Activated CD8-positive, alpha-beta T cell treated with anti-CD3 and anti-CD28 coated beads for 36 hours (primary cell): ENCODE data around the gene SETX. TPM values are rescaled to one million over a fixed set of nuclear protein-coding genes. Genes with fewer than 3 reads are reported as not detected.

ENCODE experiments used
- ATAC-seq: fragments of 200-7000 bp; cut with Tn5 transposase; one replicate; pipeline ENCODE4 v1.10.0; 2021; ENCODE audit warnings: mild to moderate bottlenecking, moderate library complexity
- CTCF ChIA-PET: fragments of 350-600 bp; sonication (Branson Sonifier 250); formaldehyde crosslinking; loops from one replicate; lab custom pipeline; 2021; ENCODE audit warnings: antibody characterized with exemption; lab: Charles Lee
- POLR2A ChIA-PET: fragments of 350-600 bp; sonication (Branson Sonifier 250); formaldehyde crosslinking; loops from one replicate; lab custom pipeline; 2021; ENCODE audit warnings: antibody characterized with exemption; lab: Charles Lee
- DNase-seq: peaks from one replicate; pipeline ENCODE4 v3.0.0-alpha.2; 2020
- H3K27ac Mint-ChIP-seq: one replicate; pipeline ENCODE4 v1.8.0; 2021; ENCODE audit warnings: mild to moderate bottlenecking, mixed read lengths
- H3K27me3 Mint-ChIP-seq: one replicate; pipeline ENCODE4 v1.8.0; 2021; ENCODE audit warnings: mixed read lengths
- H3K36me3 Mint-ChIP-seq: one replicate; pipeline ENCODE4 v1.8.0; 2021; ENCODE audit warnings: low read depth, mixed read lengths
- H3K4me1 Mint-ChIP-seq: one replicate; pipeline ENCODE4 v1.8.0; 2021; ENCODE audit warnings: low read depth, mixed read lengths
- H3K4me3 Mint-ChIP-seq: one replicate; pipeline ENCODE4 v1.8.0; 2021; ENCODE audit warnings: mild to moderate bottlenecking, moderate library complexity, mixed read lengths
- H3K9me3 Mint-ChIP-seq: one replicate; pipeline ENCODE4 v1.8.0; 2021; ENCODE audit warnings: mixed read lengths
- intact Hi-C: fragments of 100-400 bp; cut with micrococcal nuclease; formaldehyde crosslinking; loops from one replicate; pipeline ENCODE4 v1.10.0; 2022
- total RNA-seq, 2 experiments: library from RNA; stranded (reverse); gene quantifications; one replicate each; pipeline ENCODE4 v1.2.3, GENCODE V29; 2021
- TF ChIP-seq, protein P1 (sequence below): fragments of 200-600 bp; IDR thresholded peaks from one replicate; pipeline ENCODE4 v1.8.0; 2022; ENCODE audit warnings: antibody characterized with exemption, mild to moderate bottlenecking

Gene SETX
- total RNA-seq, 2 experiments from 2014 or later, result 32.6 to 33.8 TPM

DNA sequence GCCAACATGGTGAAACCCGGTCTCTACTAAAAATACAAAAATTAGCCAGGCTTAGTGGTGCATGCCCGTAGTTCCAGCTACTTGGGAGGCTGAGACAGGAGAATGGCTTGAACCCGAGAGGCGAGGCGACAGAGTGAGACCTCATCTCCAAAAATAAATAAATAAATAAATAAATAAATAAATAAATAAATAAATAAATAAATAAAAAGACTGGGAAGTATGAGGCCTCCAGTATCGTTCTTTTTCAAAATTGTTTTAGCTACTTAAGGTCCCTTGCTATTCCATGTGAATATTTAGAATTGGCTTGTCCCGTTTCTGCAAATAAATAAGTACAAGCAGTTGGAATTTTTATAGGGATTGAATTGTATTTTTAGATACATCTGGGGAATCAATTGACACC is 3.0 kb upstream of the SETX start:
- intact Hi-C loops, result no loop called here
- Mint-ChIP-seq H3K27ac (no peak overlapping the region), H3K27me3 (no peaks in the 10 kb centered on the region), H3K36me3 (peaks cover 14% of the 10 kb centered on the region), H3K4me3 (no peak overlapping the region), H3K4me1 (peaks cover 15% of the 10 kb centered on the region), H3K9me3 (peaks cover 6% of the 10 kb centered on the region)
- DNase-seq (no peak), ATAC-seq (no peak)
- ChIA-PET POLR2A (interaction anchor here (0.6 kb wide), 1 partner anchor 409 kb away, joined by 3 read pairs; no protein-coding TSS in a partner anchor), CTCF (no interaction called here)
- TF ChIP-seq, protein P1, sequence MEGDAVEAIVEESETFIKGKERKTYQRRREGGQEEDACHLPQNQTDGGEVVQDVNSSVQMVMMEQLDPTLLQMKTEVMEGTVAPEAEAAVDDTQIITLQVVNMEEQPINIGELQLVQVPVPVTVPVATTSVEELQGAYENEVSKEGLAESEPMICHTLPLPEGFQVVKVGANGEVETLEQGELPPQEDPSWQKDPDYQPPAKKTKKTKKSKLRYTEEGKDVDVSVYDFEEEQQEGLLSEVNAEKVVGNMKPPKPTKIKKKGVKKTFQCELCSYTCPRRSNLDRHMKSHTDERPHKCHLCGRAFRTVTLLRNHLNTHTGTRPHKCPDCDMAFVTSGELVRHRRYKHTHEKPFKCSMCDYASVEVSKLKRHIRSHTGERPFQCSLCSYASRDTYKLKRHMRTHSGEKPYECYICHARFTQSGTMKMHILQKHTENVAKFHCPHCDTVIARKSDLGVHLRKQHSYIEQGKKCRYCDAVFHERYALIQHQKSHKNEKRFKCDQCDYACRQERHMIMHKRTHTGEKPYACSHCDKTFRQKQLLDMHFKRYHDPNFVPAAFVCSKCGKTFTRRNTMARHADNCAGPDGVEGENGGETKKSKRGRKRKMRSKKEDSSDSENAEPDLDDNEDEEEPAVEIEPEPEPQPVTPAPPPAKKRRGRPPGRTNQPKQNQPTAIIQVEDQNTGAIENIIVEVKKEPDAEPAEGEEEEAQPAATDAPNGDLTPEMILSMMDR, result no peak

DNA sequence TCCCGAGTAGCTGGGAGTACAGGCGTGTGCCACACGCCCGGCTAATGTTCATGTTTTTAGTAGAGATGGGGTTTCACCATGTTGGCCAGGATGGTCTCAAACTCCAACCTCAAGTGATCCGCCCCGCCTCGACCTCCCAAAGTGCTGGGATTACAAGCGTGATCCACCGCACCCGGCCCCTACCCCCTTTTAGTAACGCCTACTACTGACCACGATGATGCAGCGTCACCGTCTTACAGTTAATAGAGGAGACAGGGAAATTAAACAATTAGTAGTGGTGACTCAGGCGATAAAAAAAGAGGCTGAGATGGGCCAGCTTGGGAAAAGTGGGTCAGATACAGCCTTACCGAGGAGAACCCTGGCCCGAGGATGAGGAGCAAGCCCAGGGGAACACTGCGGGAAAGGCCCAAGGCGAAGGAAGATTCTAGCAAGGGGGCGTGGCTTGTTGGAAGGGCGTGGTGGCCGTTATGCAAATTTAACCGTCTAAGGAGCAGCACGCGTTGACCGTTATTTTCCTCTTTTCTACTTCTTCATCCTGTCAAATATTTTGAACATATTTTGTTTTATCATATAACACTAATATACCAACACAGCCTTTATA is 1.6 kb upstream of the SETX start:
- POLR2A ChIA-PET, result interaction anchor here (0.6 kb wide), 1 partner anchor 11 kb away, joined by 3 read pairs; no protein-coding TSS in a partner anchor
- CTCF ChIA-PET, result no interaction called here
- H3K4me1 Mint-ChIP-seq, result peaks cover 27% of the 10 kb centered on the region

DNA sequence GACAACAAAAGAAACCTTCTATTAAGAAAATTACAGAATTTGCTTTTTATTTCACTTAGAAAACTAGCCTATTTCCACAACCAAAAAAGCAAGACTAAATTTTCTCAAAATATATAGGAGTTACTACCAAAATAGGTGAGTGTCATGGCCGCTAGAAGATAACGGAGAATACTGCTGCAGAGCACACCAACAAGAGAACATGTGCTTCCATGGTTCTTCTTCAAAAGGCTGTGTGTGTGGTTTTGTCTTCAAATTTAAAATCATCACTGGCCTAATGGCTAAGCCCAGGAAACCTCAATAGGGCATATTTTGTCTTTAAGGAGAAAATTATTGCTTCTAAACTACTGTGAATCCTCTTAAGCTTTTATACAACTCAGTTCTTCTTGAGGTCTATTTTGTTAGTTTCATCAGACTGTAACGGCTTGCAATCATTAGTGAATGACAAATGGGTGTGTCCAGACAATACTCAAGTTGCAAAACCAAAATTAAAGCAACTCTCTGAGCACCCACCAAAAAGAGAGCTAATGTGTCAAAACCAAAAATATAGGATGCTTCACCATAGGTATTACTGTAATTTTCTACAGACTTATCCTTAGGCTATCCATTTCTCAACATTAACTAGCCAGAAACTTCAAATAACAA is 3.3 kb downstream of the SETX start:
- Mint-ChIP-seq H3K9me3 (peaks cover 4% of the 10 kb centered on the region), H3K4me1 (peaks cover 50% of the 10 kb centered on the region), H3K36me3 (peaks cover 48% of the 10 kb centered on the region), H3K4me3 (peak overlapping the region; percentile 81), H3K27me3 (no peaks in the 10 kb centered on the region), H3K27ac (peak overlapping the region; percentile 98)
- TF ChIP-seq, protein P1, result no peak
- ATAC-seq, result no peak
- ChIA-PET POLR2A (interaction anchor here (1.4 to 2.0 kb wide), 5 partner anchors 10 to 343 kb away, joined by 3 to 7 read pairs (median 5); no protein-coding TSS in a partner anchor), CTCF (interaction anchor here (1.7 to 1.8 kb wide), 2 partner anchors 13 to 83 kb away, joined by 4 to 7 read pairs; no protein-coding TSS in a partner anchor)
- intact Hi-C loops, result no loop called here
- DNase-seq, result no peak

More for the DNA sequence above, 1.6 kb upstream of the SETX start:
- H3K27ac Mint-ChIP-seq, result peak overlapping the region; percentile 35
- H3K9me3 Mint-ChIP-seq, result peaks cover 6% of the 10 kb centered on the region
- DNase-seq (no peak), ATAC-seq (no peak)
- H3K36me3 Mint-ChIP-seq, result peaks cover 27% of the 10 kb centered on the region
- H3K4me3 Mint-ChIP-seq, result no peak overlapping the region
- intact Hi-C loops, result no loop called here
- TF ChIP-seq, protein P1, result no peak
- H3K27me3 Mint-ChIP-seq, result no peaks in the 10 kb centered on the region

DNA sequence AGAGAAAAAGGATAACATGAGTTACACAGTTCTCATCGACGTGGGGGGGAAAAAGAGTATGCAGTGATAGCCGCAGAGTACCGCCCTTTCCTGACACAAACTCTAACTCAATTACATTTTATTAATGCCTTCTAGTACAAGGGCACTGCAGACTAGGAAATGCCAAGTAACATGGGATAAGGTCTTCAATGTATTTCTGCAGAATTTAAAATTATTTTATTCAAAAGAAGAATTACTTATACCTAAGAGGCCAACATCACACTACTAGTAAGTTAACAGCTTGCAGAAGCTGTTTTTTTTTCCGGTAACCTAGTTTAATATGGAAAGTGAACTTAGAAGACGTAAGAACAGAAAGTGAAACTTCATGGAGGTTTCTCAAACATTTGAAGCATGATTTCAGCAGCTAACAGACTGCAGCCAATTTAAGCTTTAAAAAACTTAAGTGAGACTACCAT is 3.9 kb downstream of the SETX start:
- Mint-ChIP-seq H3K4me3 (peak overlapping the region; percentile 81), H3K27me3 (no peaks in the 10 kb centered on the region), H3K9me3 (no peaks in the 10 kb centered on the region), H3K27ac (peak overlapping the region; percentile 98), H3K36me3 (peaks cover 52% of the 10 kb centered on the region), H3K4me1 (peaks cover 50% of the 10 kb centered on the region)
- CTCF ChIA-PET, result interaction anchor here (0.7 to 1.8 kb wide), 4 partner anchors 12 to 82 kb away, joined by 3 to 7 read pairs (median 4); no protein-coding TSS in a partner anchor
- DNase-seq (peak; percentile 62), ATAC-seq (no peak)
- TF ChIP-seq, protein P1, result no peak
- intact Hi-C loops, result no loop called here
- POLR2A ChIA-PET, result interaction anchor here (0.7 to 2.0 kb wide), 7 partner anchors 9 to 320 kb away, joined by 3 to 7 read pairs (median 4); partner anchors contain the start of genes DDX31 and GTF3C4

- ChIA-PET POLR2A (no interaction called here), CTCF (no interaction called here)
- H3K36me3 Mint-ChIP-seq, result peaks cover 56% of the 10 kb centered on the region
- H3K27ac Mint-ChIP-seq, result peak overlapping the region; percentile 88
- TF ChIP-seq, protein P1, result no peak
- intact Hi-C loops, result no loop called here
- H3K27me3 Mint-ChIP-seq, result no peaks in the 10 kb centered on the region
- DNase-seq (no peak), ATAC-seq (no peak)
- peaks cover 49% of the 10 kb centered on the region for H3K4me1 Mint-ChIP-seq
- H3K9me3 Mint-ChIP-seq, result no peaks in the 10 kb centered on the region
- no peak overlapping the region for H3K4me3 Mint-ChIP-seq
These were observed 6.1 kb downstream of the SETX start for GRCh38 chr9:132348676-132349075.
